Fibroblast of lung (primary cell): Measurements from ENCODE around the gene HEBP2.

ENCODE experiments used
- CTCF ChIP-seq, 2 donors: IDR thresholded peaks in 1 of 2; conservative IDR thresholded peaks in 1 of 2; 1 replicate in 1 of 2; 2 replicates in 1 of 2; pipeline ENCODE4 v1.5.1; 2011 to 2012; ENCODE audit warnings: low read length in 2 of 2, control low read depth in 1 of 2, inconsistent platforms in 1 of 2, low read depth in 1 of 2, mild to moderate bottlenecking in 1 of 2
- EZH2 ChIP-seq: IDR thresholded peaks from 2 replicates; pipeline ENCODE4 v1.5.1; 2012; ENCODE audit warnings: low read length, control low read depth, mild to moderate bottlenecking; ENCODE audit errors: missing control alignments

GRCh38 chr6:138410972-138411880 is 7.2 kb downstream of the HEBP2 start:
- TF ChIP-seq CTCF (conservative IDR thresholded peaks at IDR 0.05 in 1 of 2, IDR thresholded peaks at IDR 0.05 in 1 of 2; ENCODE audit: low read depth in 1 of 2, low read length in 2 of 2) (no peak), EZH2 (no peak)
